H9 (cell line): ENCODE measurements around the gene AKAP9. TPM values are rescaled to one million over a fixed set of nuclear protein-coding genes. Genes with fewer than 3 reads are reported as not detected.

Experiments used
- DNase-seq: peaks from one replicate; pipeline ENCODE4 v3.0.0-alpha.2; 2017
- H2AFZ ChIP-seq: one replicate; pipeline ENCODE4 v1.6.1; 2013; ENCODE audit warnings: mild to moderate bottlenecking, low read length, control low read depth, moderate library complexity
- H2AK5ac ChIP-seq: 2 replicates; pipeline ENCODE4 v1.6.1; 2013; ENCODE audit warnings: low read length, control low read depth, mixed read lengths; ENCODE audit not compliant: insufficient read length
- H2BK120ac ChIP-seq: one replicate; pipeline ENCODE4 v1.6.1; 2013; ENCODE audit warnings: low read depth, mild to moderate bottlenecking, low read length, control low read depth, inconsistent platforms; ENCODE audit not compliant: poor library complexity, severe bottlenecking
- H2BK12ac ChIP-seq: 2 replicates; pipeline ENCODE4 v1.6.1; 2013; ENCODE audit warnings: low read length, control low read depth, mixed read lengths, low read depth; ENCODE audit not compliant: insufficient read length
- H2BK15ac ChIP-seq: 2 replicates; pipeline ENCODE4 v1.6.1; 2013; ENCODE audit warnings: low read depth, low read length, control low read depth
- H2BK20ac ChIP-seq: one replicate; pipeline ENCODE4 v1.6.1; 2013; ENCODE audit warnings: low read depth, mild to moderate bottlenecking, low read length, control low read depth, inconsistent platforms; ENCODE audit not compliant: poor library complexity, severe bottlenecking
- H2BK5ac ChIP-seq: 2 replicates; pipeline ENCODE4 v1.6.1; 2013; ENCODE audit warnings: low read length, control low read depth, mixed read lengths; ENCODE audit not compliant: insufficient read length
- H3K14ac ChIP-seq: 2 replicates; pipeline ENCODE4 v1.6.1; 2013; ENCODE audit warnings: low read length, control low read depth; ENCODE audit not compliant: insufficient read depth
- H3K18ac ChIP-seq: 2 replicates; pipeline ENCODE4 v1.6.1; 2013; ENCODE audit warnings: low read depth, mild to moderate bottlenecking, mixed read lengths, low read length, control low read depth; ENCODE audit not compliant: insufficient read length
- H3K23ac ChIP-seq: 2 replicates; pipeline ENCODE4 v1.6.1; 2013; ENCODE audit warnings: low read length, control low read depth, mixed read lengths, low read depth; ENCODE audit not compliant: insufficient read length
- H3K23me2 ChIP-seq: 2 replicates; pipeline ENCODE4 v1.6.1; 2013; ENCODE audit warnings: low read depth, mild to moderate bottlenecking, mixed read lengths, low read length, control low read depth; ENCODE audit not compliant: insufficient read length, poor library complexity, severe bottlenecking
- H3K27ac ChIP-seq: 2 replicates; pipeline ENCODE4 v1.5.1; 2013; ENCODE audit warnings: low read length, control low read depth, mixed read lengths, low read depth; ENCODE audit not compliant: insufficient read length
- H3K27me3 ChIP-seq: 2 replicates; pipeline ENCODE4 v1.6.1; 2013; ENCODE audit warnings: low read length, control low read depth, inconsistent platforms; ENCODE audit not compliant: insufficient read depth
- H3K4ac ChIP-seq: 2 replicates; pipeline ENCODE4 v1.6.1; 2013; ENCODE audit warnings: low read depth, mild to moderate bottlenecking, control low read depth, inconsistent platforms, low read length, moderate library complexity
- H3K4me1 ChIP-seq: 2 replicates; pipeline ENCODE4 v1.6.1; 2013; ENCODE audit warnings: low read length, control low read depth, inconsistent platforms; ENCODE audit not compliant: insufficient read depth
- H3K4me2 ChIP-seq: 2 replicates; pipeline ENCODE4 v1.6.1; 2013; ENCODE audit warnings: low read length, control low read depth, mixed read lengths; ENCODE audit not compliant: insufficient read length, insufficient read depth
- H3K56ac ChIP-seq: 2 replicates; pipeline ENCODE4 v1.6.1; 2013; ENCODE audit warnings: low read depth, mild to moderate bottlenecking, mixed read lengths, low read length, control low read depth; ENCODE audit not compliant: insufficient read length
- H3K79me1 ChIP-seq: 2 replicates; pipeline ENCODE4 v1.6.1; 2013; ENCODE audit warnings: low read depth, mild to moderate bottlenecking, moderate library complexity, low read length, control low read depth, inconsistent platforms; ENCODE audit not compliant: insufficient read depth, poor library complexity, severe bottlenecking
- H3K79me2 ChIP-seq: 2 replicates; pipeline ENCODE4 v1.6.1; 2013; ENCODE audit warnings: low read length, control low read depth, inconsistent platforms; ENCODE audit not compliant: insufficient read depth
- H3K9ac ChIP-seq: 2 replicates; pipeline ENCODE4 v1.6.1; 2013; ENCODE audit warnings: low read length, control low read depth, mixed read lengths; ENCODE audit not compliant: insufficient read length; ENCODE audit errors: extremely low read depth
- H3K9me3 ChIP-seq: one replicate; pipeline ENCODE4 v1.6.1; 2013; ENCODE audit warnings: low read depth, low read length, inconsistent platforms; ENCODE audit not compliant: control insufficient read depth
- H3T11ph ChIP-seq: one replicate; pipeline ENCODE4 v1.6.1; 2013; ENCODE audit warnings: mild to moderate bottlenecking, low read length, control low read depth, inconsistent platforms
- H4K20me1 ChIP-seq: one replicate; pipeline ENCODE4 v1.6.1; 2013; ENCODE audit not compliant: control insufficient read depth, insufficient read length, insufficient read depth
- H4K5ac ChIP-seq: 2 replicates; pipeline ENCODE4 v1.6.1; 2013; ENCODE audit warnings: low read depth, mild to moderate bottlenecking, mixed read lengths, low read length, control low read depth; ENCODE audit not compliant: insufficient read length
- H4K8ac ChIP-seq: replicated peaks from 2 replicates; pipeline ENCODE4 v1.6.1; 2013; ENCODE audit warnings: low read length, control low read depth, mixed read lengths, low read depth; ENCODE audit not compliant: insufficient read length
- H4K91ac ChIP-seq: 2 replicates; pipeline ENCODE4 v1.6.1; 2013; ENCODE audit warnings: low read depth, mild to moderate bottlenecking, moderate library complexity, mixed read lengths, low read length, control low read depth; ENCODE audit not compliant: insufficient read length
- H3K27ac Mint-ChIP-seq, 3 experiments: 2 replicates in 2 of 3; 3 replicates in 1 of 3; pipeline ENCODE4 v1.8.0; 2020 to 2021; ENCODE audit warnings: mixed read lengths in 3 of 3, mild to moderate bottlenecking in 1 of 3, moderate library complexity in 1 of 3
- H3K27me3 Mint-ChIP-seq: 2 replicates; pipeline ENCODE4 v1.8.0; 2021; ENCODE audit warnings: low read depth, mild to moderate bottlenecking, moderate library complexity, mixed read lengths
- H3K36me3 Mint-ChIP-seq, 3 experiments: 2 replicates in 2 of 3; 3 replicates in 1 of 3; pipeline ENCODE4 v1.8.0; 2020 to 2021; ENCODE audit warnings: low read depth in 3 of 3, mixed read lengths in 3 of 3; ENCODE audit not compliant: insufficient read depth in 1 of 3
- H3K4me1 Mint-ChIP-seq, 2 experiments: 2 replicates each; pipeline ENCODE4 v1.8.0; 2020; ENCODE audit warnings: mixed read lengths in 2 of 2
- H3K4me3 Mint-ChIP-seq, 2 experiments: 2 replicates in 1 of 2; 3 replicates in 1 of 2; pipeline ENCODE4 v1.8.0; 2020 to 2021; ENCODE audit warnings: mild to moderate bottlenecking in 2 of 2, mixed read lengths in 2 of 2, moderate library complexity in 1 of 2
- H3K9me3 Mint-ChIP-seq, 2 experiments: 2 replicates in 1 of 2; 3 replicates in 1 of 2; pipeline ENCODE4 v1.8.0; 2020; ENCODE audit warnings: mild to moderate bottlenecking in 2 of 2, mixed read lengths in 2 of 2, moderate library complexity in 1 of 2
- WGBS: extraction: QIAGEN DNeasy Blood & Tissue Kit; methylation state at CpG from one replicate; pipeline ENCODE4 v1.1.7; 2013; ENCODE audit warnings: missing lambda C conversion rate, low lambda C conversion rate, mixed read lengths; ENCODE audit not compliant: insufficient read length; ENCODE audit errors: extremely low coverage; 5-methylcytosine and 5-hydroxymethylcytosine counted together
- total RNA-seq: library from RNA; stranded (reverse); gene quantifications from 2 replicates; pipeline ENCODE4 v1.2.1, GENCODE V29; 2021
- TF ChIP-seq, protein P1 (sequence below): fragments of 200-600 bp; sonication (generic); conservative IDR thresholded peaks from 3 replicates; pipeline ENCODE4 v1.8.0; 2021; ENCODE audit warnings: antibody characterized with exemption, mild to moderate bottlenecking

AKAP9 gene
- total RNA-seq, 1 experiment from 2014 or later: 22.4 TPM

DNA sequence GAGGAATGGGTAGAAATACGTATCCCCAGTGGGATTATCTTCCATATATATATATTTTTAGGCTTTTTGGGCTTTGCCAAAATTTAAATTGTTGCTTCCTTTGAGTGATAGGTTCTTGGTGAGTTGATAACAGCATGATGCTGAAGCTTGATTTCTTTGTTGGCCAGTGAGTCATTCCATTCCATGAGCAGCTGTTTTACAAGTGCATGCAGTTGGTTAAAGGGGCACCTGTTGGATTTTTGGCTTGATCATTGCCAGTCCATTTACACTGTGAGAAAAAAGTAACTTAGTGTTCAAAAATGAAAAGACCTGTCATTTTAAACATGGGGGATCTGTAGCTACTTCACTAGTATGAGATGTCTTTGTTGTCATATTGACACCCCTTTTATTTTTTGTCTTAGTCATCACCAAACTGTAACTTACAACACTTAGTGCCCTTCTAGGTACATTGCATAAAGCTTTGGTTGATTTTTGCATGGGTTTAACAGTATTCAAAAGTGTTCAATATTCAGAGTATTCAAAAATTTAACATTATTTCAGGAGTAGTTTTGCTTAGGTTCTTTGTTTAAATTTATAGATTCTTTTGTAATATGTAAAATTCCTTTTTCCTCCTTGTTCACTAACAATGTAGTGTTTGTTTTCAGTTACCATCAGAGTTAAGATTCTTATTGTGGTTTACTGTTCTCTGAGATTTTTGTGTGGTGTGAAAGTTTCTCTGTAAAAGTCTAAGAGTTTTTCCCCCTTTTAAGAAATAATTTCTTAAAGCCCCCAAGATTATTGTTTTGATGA lies 8.8 kb downstream of the AKAP9 start:
- H3K4ac ChIP-seq: no peak overlapping the region
- H3K79me2 ChIP-seq: no peaks in the 10 kb centered on the region; the same call in 1 of the 2 replicates
- no peak overlapping the region for H3T11ph ChIP-seq
- DNase-seq: no peak
- H2AFZ ChIP-seq: no peak overlapping the region
- no peak overlapping the region for H2BK20ac ChIP-seq
- H2BK15ac ChIP-seq: no peak overlapping the region
- H2BK12ac ChIP-seq: no peak overlapping the region
- H3K4me3 Mint-ChIP-seq: no peak overlapping the region
- H2BK120ac ChIP-seq: no peak overlapping the region
- H4K8ac ChIP-seq: no peak overlapping the region
- peaks cover 3 to 4% of the 10 kb centered on the region in 2 experiments for H3K4me1 Mint-ChIP-seq
- H3K9me3 Mint-ChIP-seq: no peaks in the 10 kb centered on the region
- no peak overlapping the region for H3K23ac ChIP-seq
- H3K27me3 Mint-ChIP-seq: no peaks in the 10 kb centered on the region
- no peak overlapping the region for H3K56ac ChIP-seq
- no peak overlapping the region for H3K9ac ChIP-seq
- no peak overlapping the region for H2BK5ac ChIP-seq
- no peak overlapping the region for H3K4me2 ChIP-seq
- peaks cover 0 to 4% (median 4%) of the 10 kb centered on the region in 3 experiments; a peak in 3 of 7 replicates for H3K36me3 Mint-ChIP-seq
- WGBS: no CpG with 5 or more reads among the region's 1 CpG
- no peak overlapping the region; a peak in 1 of 7 replicates for H3K27ac Mint-ChIP-seq
- H3K27ac ChIP-seq: no peak overlapping the region
- H3K4me1 ChIP-seq: no peaks in the 10 kb centered on the region
- H3K79me1 ChIP-seq: peaks cover 5% of the 10 kb centered on the region
- H4K5ac ChIP-seq: no peak overlapping the region
- TF ChIP-seq, protein P1, sequence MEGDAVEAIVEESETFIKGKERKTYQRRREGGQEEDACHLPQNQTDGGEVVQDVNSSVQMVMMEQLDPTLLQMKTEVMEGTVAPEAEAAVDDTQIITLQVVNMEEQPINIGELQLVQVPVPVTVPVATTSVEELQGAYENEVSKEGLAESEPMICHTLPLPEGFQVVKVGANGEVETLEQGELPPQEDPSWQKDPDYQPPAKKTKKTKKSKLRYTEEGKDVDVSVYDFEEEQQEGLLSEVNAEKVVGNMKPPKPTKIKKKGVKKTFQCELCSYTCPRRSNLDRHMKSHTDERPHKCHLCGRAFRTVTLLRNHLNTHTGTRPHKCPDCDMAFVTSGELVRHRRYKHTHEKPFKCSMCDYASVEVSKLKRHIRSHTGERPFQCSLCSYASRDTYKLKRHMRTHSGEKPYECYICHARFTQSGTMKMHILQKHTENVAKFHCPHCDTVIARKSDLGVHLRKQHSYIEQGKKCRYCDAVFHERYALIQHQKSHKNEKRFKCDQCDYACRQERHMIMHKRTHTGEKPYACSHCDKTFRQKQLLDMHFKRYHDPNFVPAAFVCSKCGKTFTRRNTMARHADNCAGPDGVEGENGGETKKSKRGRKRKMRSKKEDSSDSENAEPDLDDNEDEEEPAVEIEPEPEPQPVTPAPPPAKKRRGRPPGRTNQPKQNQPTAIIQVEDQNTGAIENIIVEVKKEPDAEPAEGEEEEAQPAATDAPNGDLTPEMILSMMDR: no peak
- no peak overlapping the region for H3K14ac ChIP-seq
- H3K18ac ChIP-seq: no peak overlapping the region
- H4K91ac ChIP-seq: no peak overlapping the region
- no peaks in the 10 kb centered on the region for H3K9me3 ChIP-seq
- no peak overlapping the region for H2AK5ac ChIP-seq
- no peaks in the 10 kb centered on the region for H3K27me3 ChIP-seq
- no peaks in the 10 kb centered on the region for H4K20me1 ChIP-seq
- no peaks in the 10 kb centered on the region for H3K23me2 ChIP-seq
